ENCODE measurements around the gene LYRM9.

LYRM9 gene

DNA sequence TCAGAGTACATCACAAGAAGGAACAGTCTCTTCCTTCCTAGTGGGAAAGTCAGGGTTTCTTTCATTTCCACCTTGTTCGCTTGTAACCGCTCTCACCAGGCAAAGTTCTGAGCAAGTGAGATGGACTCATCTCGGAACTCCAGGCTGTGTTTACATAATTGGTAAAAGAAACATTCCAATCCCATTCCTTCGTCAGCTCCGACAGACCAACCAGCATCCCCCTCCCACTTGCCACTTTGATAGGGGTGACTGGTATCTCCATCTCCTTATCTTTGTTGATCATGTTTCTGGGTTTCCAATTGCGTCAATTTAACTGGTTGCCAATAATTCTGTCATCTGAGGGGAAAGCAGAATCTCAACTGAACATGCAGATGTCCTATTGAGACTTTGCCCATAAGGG, 36.8 kb upstream of the LYRM9 start:
- H3K36me3 ChIP-seq (ENCODE audit: control insufficient read depth in 2 of 2, insufficient read depth in 1 of 2, low read length in 2 of 2), result no peaks in the 10 kb centered on the region
- H3K9me3 ChIP-seq (ENCODE audit: control insufficient read depth, insufficient read depth, low read depth, low read length), result no peaks in the 10 kb centered on the region
- ChIA-PET POLR2A (no interaction called here), CTCF (interaction anchor here (1.0 kb wide), 1 partner anchor 36 kb away, joined by 3 read pairs; no protein-coding TSS in a partner anchor)
- no peak overlapping the region for H3K27ac ChIP-seq (ENCODE audit: extremely low read depth, low read depth, low read length)
- TF ChIP-seq ZNF426 (tag by site-specific recombination; IDR thresholded peaks at IDR 0.05), result no peak
- no peak for TF ChIP-seq IKZF3 (tag by site-specific recombination; IDR thresholded peaks at IDR 0.05)
- no peak for TF ChIP-seq ZNF37A (tag by site-specific recombination; IDR thresholded peaks at IDR 0.05)
- TF ChIP-seq ZBTB48 (tag by site-specific recombination; IDR thresholded peaks at IDR 0.05), result no peak
- TF ChIP-seq ZNF211 (tag by site-specific recombination; IDR thresholded peaks at IDR 0.05; ENCODE audit: low read depth), result no peak
- no peak for TF ChIP-seq ZNF10 (tag by site-specific recombination; IDR thresholded peaks at IDR 0.05)
- no peak for TF ChIP-seq ZNF658 (tag by site-specific recombination; IDR thresholded peaks at IDR 0.05)
- TF ChIP-seq ZNF23 (tag by site-specific recombination; IDR thresholded peaks at IDR 0.05; ENCODE audit: borderline replicate concordance), result no peak
- TF ChIP-seq ZNF366 (tag by site-specific recombination; conservative IDR thresholded peaks at IDR 0.05), result no peak
- TF ChIP-seq ZBTB17 (tag by site-specific recombination; IDR thresholded peaks at IDR 0.05), result no peak
- no peak for TF ChIP-seq ZNF184 (tag by site-specific recombination; IDR thresholded peaks at IDR 0.05)
- no peak for TF ChIP-seq OSR2 (tag by site-specific recombination; IDR thresholded peaks at IDR 0.05)
- no peak for TF ChIP-seq ZNF404 (tag by site-specific recombination; IDR thresholded peaks at IDR 0.05)
- TF ChIP-seq ZSCAN23 (tag by site-specific recombination; IDR thresholded peaks at IDR 0.05), result no peak
- H3K4me1 ChIP-seq (ENCODE audit: control insufficient read depth, insufficient read depth, low read length), result no peaks in the 10 kb centered on the region; the same call in 1 of the 2 replicates
- no peak overlapping the region for H3K4me3 ChIP-seq (ENCODE audit: low read depth, low read length)

DNA sequence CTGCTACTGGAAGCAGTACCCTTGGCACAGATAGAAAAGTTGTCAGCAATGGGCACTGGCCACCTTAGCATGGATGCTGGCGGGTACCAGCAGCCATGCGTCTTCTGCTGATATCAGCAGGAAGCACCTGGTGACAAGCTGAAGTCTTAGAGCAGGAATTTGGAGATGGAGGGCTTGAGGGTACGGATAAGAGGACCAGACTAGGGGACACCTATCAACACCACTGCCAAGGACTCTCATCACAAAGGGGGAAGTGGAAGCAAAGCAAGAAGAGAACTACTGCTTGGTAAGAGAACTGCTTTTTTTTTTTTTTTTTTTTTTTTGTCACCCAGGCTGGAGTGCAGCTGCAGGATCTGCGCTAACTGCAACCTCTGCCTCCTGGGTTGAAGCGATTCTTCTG, 35.4 kb upstream of the LYRM9 start:
- Histone ChIP-seq H3K9me3 (ENCODE audit: control insufficient read depth, insufficient read depth, low read depth, low read length) (no peaks in the 10 kb centered on the region), H3K4me1 (ENCODE audit: control insufficient read depth, insufficient read depth, low read length) (no peaks in the 10 kb centered on the region; the same call in 1 of the 2 replicates), H3K4me3 (ENCODE audit: low read depth, low read length) (no peak overlapping the region), H3K36me3 (ENCODE audit: control insufficient read depth in 2 of 2, insufficient read depth in 1 of 2, low read length in 2 of 2) (no peaks in the 10 kb centered on the region), H3K27ac (ENCODE audit: extremely low read depth, low read depth, low read length) (no peak overlapping the region)
- TF ChIP-seq, protein P1, sequence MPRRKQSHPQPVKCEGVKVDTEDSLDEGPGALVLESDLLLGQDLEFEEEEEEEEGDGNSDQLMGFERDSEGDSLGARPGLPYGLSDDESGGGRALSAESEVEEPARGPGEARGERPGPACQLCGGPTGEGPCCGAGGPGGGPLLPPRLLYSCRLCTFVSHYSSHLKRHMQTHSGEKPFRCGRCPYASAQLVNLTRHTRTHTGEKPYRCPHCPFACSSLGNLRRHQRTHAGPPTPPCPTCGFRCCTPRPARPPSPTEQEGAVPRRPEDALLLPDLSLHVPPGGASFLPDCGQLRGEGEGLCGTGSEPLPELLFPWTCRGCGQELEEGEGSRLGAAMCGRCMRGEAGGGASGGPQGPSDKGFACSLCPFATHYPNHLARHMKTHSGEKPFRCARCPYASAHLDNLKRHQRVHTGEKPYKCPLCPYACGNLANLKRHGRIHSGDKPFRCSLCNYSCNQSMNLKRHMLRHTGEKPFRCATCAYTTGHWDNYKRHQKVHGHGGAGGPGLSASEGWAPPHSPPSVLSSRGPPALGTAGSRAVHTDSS (tag by site-specific recombination; IDR thresholded peaks at IDR 0.05), result no peak
- TF ChIP-seq ZNF404 (tag by site-specific recombination; IDR thresholded peaks at IDR 0.05), result no peak
- TF ChIP-seq SALL2 (tag by site-specific recombination; IDR thresholded peaks at IDR 0.05; ENCODE audit: borderline replicate concordance), result no peak
- POLR2A ChIA-PET, result interaction anchor here (0.6 to 0.9 kb wide), 2 partner anchors 36 to 305 kb away, joined by 5 to 9 read pairs; no protein-coding TSS in a partner anchor
- CTCF ChIA-PET, result interaction anchor here (1.0 to 2.4 kb wide), 2 partner anchors 35 to 102 kb away, joined by 4 to 7 read pairs; no protein-coding TSS in a partner anchor

DNA sequence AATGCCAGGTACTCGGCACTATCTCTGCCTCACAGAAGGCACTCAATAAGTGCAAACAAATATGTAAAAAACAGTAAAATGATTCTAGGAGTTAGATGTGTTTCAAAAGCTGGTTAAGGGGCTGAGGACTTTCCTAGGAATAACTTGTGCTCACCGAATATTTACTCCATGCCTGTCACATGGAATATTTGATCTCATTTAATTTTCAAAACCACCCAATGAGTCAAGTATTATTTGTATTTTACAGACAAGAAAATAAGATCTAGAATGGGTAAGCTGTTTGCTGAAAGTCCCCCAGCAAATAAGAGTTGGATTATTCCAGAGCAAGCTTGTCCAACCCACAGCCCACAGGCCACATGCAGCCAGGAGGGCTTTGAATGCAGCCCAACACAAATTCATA, 34.6 kb upstream of the LYRM9 start:
- POLR2A ChIA-PET, result interaction anchor here (0.7 kb wide), 1 partner anchor 407 kb away, joined by 5 read pairs; the partner anchor contains the start of genes IFT20 and TNFAIP1
- no peaks in the 10 kb centered on the region for H3K9me3 ChIP-seq (ENCODE audit: control insufficient read depth, insufficient read depth, low read depth, low read length)
- H3K4me3 ChIP-seq (ENCODE audit: low read depth, low read length), result no peak overlapping the region
- H3K4me1 ChIP-seq (ENCODE audit: control insufficient read depth, insufficient read depth, low read length), result no peaks in the 10 kb centered on the region; the same call in 1 of the 2 replicates
- no peaks in the 10 kb centered on the region for H3K36me3 ChIP-seq (ENCODE audit: control insufficient read depth in 2 of 2, insufficient read depth in 1 of 2, low read length in 2 of 2)
- no peak for TF ChIP-seq ZNF155 (tag by site-specific recombination; IDR thresholded peaks at IDR 0.05)
- TF ChIP-seq, protein P2, sequence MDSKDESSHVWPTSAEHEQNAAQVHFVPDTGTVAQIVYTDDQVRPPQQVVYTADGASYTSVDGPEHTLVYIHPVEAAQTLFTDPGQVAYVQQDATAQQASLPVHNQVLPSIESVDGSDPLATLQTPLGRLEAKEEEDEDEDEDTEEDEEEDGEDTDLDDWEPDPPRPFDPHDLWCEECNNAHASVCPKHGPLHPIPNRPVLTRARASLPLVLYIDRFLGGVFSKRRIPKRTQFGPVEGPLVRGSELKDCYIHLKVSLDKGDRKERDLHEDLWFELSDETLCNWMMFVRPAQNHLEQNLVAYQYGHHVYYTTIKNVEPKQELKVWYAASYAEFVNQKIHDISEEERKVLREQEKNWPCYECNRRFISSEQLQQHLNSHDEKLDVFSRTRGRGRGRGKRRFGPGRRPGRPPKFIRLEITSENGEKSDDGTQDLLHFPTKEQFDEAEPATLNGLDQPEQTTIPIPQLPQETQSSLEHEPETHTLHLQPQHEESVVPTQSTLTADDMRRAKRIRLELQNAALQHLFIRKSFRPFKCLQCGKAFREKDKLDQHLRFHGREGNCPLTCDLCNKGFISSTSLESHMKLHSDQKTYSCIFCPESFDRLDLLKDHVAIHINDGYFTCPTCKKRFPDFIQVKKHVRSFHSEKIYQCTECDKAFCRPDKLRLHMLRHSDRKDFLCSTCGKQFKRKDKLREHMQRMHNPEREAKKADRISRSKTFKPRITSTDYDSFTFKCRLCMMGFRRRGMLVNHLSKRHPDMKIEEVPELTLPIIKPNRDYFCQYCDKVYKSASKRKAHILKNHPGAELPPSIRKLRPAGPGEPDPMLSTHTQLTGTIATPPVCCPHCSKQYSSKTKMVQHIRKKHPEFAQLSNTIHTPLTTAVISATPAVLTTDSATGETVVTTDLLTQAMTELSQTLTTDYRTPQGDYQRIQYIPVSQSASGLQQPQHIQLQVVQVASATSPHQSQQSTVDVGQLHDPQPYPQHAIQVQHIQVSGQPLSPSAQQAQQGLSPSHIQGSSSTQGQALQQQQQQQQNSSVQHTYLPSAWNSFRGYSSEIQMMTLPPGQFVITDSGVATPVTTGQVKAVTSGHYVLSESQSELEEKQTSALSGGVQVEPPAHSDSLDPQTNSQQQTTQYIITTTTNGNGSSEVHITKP (tag by site-specific recombination; IDR thresholded peaks at IDR 0.05), result peak; percentile 49; the same call in 1 of the 2 replicates
- H3K27ac ChIP-seq (ENCODE audit: extremely low read depth, low read depth, low read length), result no peak overlapping the region
- CTCF ChIA-PET, result interaction anchor here (0.5 to 2.4 kb wide), 4 partner anchors 34 to 313 kb away, joined by 3 to 7 read pairs (median 4); no protein-coding TSS in a partner anchor

Measured in HEK293 (cell line).